AG04449 (cell line): Measurements from ENCODE around the gene CADPS2.

Source experiments
- CTCF ChIA-PET: fragments of 350-600 bp; formaldehyde crosslinking; extraction: SDS; loops from one replicate; lab custom pipeline; 2021; ENCODE audit warnings: antibody characterized with exemption; lab: Yijun Ruan, JAX
- POLR2A ChIA-PET: fragments of 400-600, 350-600 bp; formaldehyde crosslinking; extraction: SDS; loops from one replicate; lab custom pipeline; 2020; ENCODE audit warnings: antibody characterized with exemption, inconsistent platforms; lab: Yijun Ruan, JAX
- DNase-seq: peaks from one replicate; pipeline ENCODE4 v3.0.0-alpha.2; 2010; ENCODE audit warnings: low read depth, low spot score
- H3K4me3 ChIP-seq: 2 replicates; pipeline ENCODE4 v1.5.1; 2011; ENCODE audit warnings: low read depth, mild to moderate bottlenecking, control low read depth, low read length
- TF ChIP-seq, protein P1 (sequence below): IDR thresholded peaks from one replicate; pipeline ENCODE4 v1.5.1; 2011; ENCODE audit warnings: mild to moderate bottlenecking, moderate library complexity, low read length, control low read depth, inconsistent platforms; ENCODE audit not compliant: insufficient read depth; ENCODE audit errors: missing control alignments

Gene CADPS2

DNA sequence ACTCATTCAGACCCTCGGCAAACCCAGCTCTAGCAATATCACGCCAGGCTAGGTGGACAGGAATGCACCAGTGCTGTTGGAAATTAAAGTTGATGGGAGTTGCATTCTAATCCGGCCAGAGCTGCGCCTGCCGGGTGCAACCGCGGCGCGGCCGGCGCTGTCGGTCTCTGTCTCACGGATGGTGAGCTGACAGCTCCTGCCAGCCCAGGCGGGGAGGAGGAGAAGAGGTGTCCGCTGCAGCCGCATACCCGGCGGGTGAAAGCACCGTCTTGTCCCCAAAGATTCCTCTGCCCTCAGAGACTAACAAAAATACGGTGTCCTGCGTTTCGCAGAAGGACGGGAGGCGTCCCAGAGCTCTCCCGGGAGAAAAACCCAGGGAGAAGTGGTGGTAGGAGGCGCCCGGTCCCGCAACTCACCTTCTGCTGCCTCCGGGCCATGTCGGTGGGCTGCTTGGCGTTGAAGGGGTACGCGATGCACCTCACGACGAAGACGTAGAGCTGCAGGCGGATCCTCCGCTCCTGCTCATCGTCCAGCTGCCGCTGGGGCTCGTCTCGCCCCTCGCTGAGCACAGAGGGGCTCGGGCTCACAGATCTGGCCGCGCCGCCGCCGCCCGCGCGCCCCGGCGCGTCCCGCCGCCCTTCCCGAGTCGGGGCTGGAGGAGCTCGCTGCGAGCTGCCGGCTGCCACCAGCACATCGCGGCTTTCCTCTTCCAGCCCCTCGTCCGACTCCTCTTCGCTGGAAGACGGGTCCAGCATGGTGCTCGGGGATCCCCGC lies 490 bp downstream of the CADPS2 start:
- ChIA-PET POLR2A (no interaction called here), CTCF (interaction anchor here (0.7 kb wide), 1 partner anchor 17 kb away, joined by 3 read pairs; no protein-coding TSS in a partner anchor)
- TF ChIP-seq, protein P1, sequence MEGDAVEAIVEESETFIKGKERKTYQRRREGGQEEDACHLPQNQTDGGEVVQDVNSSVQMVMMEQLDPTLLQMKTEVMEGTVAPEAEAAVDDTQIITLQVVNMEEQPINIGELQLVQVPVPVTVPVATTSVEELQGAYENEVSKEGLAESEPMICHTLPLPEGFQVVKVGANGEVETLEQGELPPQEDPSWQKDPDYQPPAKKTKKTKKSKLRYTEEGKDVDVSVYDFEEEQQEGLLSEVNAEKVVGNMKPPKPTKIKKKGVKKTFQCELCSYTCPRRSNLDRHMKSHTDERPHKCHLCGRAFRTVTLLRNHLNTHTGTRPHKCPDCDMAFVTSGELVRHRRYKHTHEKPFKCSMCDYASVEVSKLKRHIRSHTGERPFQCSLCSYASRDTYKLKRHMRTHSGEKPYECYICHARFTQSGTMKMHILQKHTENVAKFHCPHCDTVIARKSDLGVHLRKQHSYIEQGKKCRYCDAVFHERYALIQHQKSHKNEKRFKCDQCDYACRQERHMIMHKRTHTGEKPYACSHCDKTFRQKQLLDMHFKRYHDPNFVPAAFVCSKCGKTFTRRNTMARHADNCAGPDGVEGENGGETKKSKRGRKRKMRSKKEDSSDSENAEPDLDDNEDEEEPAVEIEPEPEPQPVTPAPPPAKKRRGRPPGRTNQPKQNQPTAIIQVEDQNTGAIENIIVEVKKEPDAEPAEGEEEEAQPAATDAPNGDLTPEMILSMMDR: no peak
- no peak for DNase-seq
- H3K4me3 ChIP-seq: peak overlapping the region; percentile 66

- ChIA-PET CTCF (no interaction called here), POLR2A (no interaction called here)
- DNase-seq: no peak
- TF ChIP-seq, protein P1: no peak
- H3K4me3 ChIP-seq: no peak overlapping the region
These were observed 2.1 kb downstream of the CADPS2 start for GRCh38 chr7:122884186-122884585.

GRCh38 chr7:122883049-122883680 lies 3.1 kb downstream of the CADPS2 start:
- ChIA-PET CTCF (no interaction called here), POLR2A (no interaction called here)
- DNase-seq: no peak
- TF ChIP-seq, protein P1: no peak
- H3K4me3 ChIP-seq: no peak overlapping the region

DNA sequence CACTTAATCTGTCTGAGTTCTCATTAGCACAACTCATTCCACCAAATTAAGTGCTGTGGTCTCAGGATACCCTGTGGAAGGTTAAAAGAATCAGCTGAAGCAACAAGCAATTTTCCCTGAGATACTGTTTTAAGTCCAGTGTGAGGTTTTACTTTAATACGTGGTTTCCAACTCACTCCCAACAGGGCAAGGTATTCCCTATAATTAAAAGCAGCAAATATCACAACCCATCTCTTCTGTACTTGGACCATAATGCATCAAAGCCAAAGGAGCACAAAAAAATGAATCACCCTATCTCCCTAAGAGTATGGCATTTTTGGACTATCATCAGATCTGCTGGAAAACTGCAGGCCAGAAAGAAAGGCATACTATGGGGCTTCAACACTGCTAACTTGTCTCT lies 4.9 kb downstream of the CADPS2 start:
- H3K4me3 ChIP-seq: no peak overlapping the region
- ChIA-PET POLR2A (no interaction called here), CTCF (no interaction called here)
- TF ChIP-seq, protein P1: no peak
- no peak for DNase-seq

DNA sequence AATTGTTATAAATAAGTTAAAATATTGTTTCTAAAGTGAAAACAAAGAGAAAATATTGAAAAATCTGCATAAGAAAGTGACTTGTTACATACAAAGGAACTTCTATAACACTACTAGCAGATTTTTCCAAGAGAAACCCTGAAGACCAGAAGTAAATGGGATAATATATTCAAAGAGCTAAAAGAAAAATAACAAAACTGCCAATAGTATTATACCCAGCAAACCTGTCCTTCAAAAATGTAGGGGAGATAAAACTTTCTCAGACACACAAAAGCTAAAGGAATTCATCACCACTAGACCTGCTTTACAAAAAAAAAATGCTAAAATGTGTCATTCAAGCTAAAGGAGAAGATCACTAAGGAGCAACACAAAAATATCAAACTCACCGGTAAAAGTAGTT lies 17.0 kb downstream of the CADPS2 start:
- TF ChIP-seq, protein P1: no peak
- ChIA-PET CTCF (interaction anchor here (1.0 kb wide), 1 partner anchor 17 kb away, joined by 3 read pairs; the partner anchor contains the start of gene CADPS2), POLR2A (no interaction called here)
- H3K4me3 ChIP-seq: no peak overlapping the region
- DNase-seq: no peak

DNA sequence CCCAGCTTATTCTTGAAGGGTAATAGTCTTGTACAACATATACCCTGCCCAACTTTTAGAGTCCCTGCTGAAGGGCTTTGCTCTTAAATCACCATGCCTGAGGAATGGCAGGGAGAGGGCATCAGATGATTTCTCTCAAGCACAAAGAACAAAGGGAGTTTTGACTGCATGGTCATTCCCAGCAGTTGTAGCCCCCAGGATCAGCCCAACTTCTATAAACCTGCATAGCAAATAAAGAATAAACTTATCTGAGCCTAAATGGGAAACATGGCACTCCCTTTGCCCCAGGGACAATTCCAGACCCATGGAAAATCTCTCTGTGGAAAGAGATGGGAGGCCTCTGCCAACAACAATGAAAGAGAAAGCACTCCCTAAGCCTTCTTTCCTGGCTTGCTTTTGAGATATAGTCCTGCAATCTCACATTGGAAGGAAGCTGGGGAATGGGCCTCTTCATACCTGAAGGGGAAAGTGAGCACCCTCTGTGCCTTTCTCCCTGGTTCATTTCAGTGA lies 18.7 kb downstream of the CADPS2 start:
- H3K4me3 ChIP-seq: no peak overlapping the region
- TF ChIP-seq, protein P1: no peak
- no peak for DNase-seq
- POLR2A ChIA-PET: no interaction called here
- CTCF ChIA-PET: no interaction called here
